ENCODE measurements around the gene TMPRSS6. TPM values are rescaled to one million over a fixed set of nuclear protein-coding genes. Genes with fewer than 3 reads are reported as not detected.
"Not testable (repeated sequence)": the region's sequence is repeated elsewhere in the genome, so short reads cannot be mapped to it uniquely, and the experiment has no call there.

The TMPRSS6 gene
- total RNA-seq, 1 donor from 2014 or later, result 7.6 TPM

GRCh38 chr22:37074537-37074936, 35.0 kb downstream of the TMPRSS6 start:
- no peaks in the 10 kb centered on the region for H3K36me3 Mint-ChIP-seq
- H3K27ac Mint-ChIP-seq, result no peak overlapping the region

GRCh38 chr22:37072673-37073072, 36.8 kb downstream of the TMPRSS6 start:
- H3K27ac Mint-ChIP-seq, result no peak overlapping the region
- no peaks in the 10 kb centered on the region for H3K36me3 Mint-ChIP-seq
- H3K4me1 Mint-ChIP-seq (ENCODE audit: unreplicated experiment), result no peaks in the 10 kb centered on the region
- H3K27me3 Mint-ChIP-seq, result peaks cover 60% of the 10 kb centered on the region
- TF ChIP-seq CTCF (conservative IDR thresholded peaks at IDR 0.05), result no peak
- H3K4me3 Mint-ChIP-seq, result no peak overlapping the region
- no peak for DNase-seq (ENCODE audit: extremely low spot score, unreplicated experiment)
- H3K9me3 Mint-ChIP-seq, result no peaks in the 10 kb centered on the region

More at GRCh38 chr22:37074537-37074936, 35.0 kb downstream of the TMPRSS6 start:
- Mint-ChIP-seq H3K4me1 (ENCODE audit: unreplicated experiment) (peaks cover 4% of the 10 kb centered on the region), H3K27me3 (peaks cover 58% of the 10 kb centered on the region), H3K9me3 (no peaks in the 10 kb centered on the region), H3K4me3 (no peak overlapping the region)
- no peak for DNase-seq (ENCODE audit: extremely low spot score, unreplicated experiment)
- no peak for TF ChIP-seq CTCF (conservative IDR thresholded peaks at IDR 0.05)

- not testable (repeated sequence) for H3K4me1 Mint-ChIP-seq (ENCODE audit: unreplicated experiment); H3K27ac Mint-ChIP-seq; H3K9me3 Mint-ChIP-seq; DNase-seq (ENCODE audit: extremely low spot score, unreplicated experiment); H3K4me3 Mint-ChIP-seq; H3K36me3 Mint-ChIP-seq
- H3K27me3 Mint-ChIP-seq, result peaks cover 59% of the 10 kb centered on the region
These were observed 37.5 kb downstream of the TMPRSS6 start for GRCh38 chr22:37071850-37072592.

DNA sequence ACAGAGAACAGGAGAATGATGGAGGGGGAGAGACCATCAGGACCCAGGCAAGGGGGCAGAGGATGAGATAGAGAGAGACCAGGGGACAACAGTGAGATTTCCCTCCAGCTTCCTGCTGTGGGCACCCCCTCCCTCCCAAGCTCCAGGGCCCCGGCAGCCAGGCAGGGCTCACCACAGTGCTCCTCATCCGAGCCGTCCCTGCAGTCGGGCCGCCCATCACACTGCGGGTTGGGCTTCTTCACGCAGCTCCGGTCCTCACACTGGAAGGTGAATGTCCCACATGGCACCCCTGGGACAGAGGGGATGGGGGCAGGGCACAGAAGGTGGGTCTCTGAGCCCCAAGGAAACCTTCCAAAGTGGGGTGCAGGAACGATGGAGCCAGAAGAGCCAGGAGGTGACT, 38.8 kb downstream of the TMPRSS6 start:
- H3K4me3 Mint-ChIP-seq, result no peak overlapping the region

GRCh38 chr22:37070334-37070733, 39.2 kb downstream of the TMPRSS6 start:
- no peaks in the 10 kb centered on the region for H3K36me3 Mint-ChIP-seq
- peaks cover 44% of the 10 kb centered on the region for H3K27me3 Mint-ChIP-seq
- H3K4me1 Mint-ChIP-seq (ENCODE audit: unreplicated experiment), result no peaks in the 10 kb centered on the region
- no peaks in the 10 kb centered on the region for H3K9me3 Mint-ChIP-seq
- no peak overlapping the region for H3K27ac Mint-ChIP-seq
- no peak overlapping the region for H3K4me3 Mint-ChIP-seq
- TF ChIP-seq CTCF (conservative IDR thresholded peaks at IDR 0.05), result no peak
- no peak for DNase-seq (ENCODE audit: extremely low spot score, unreplicated experiment)

More for the DNA sequence above, 38.8 kb downstream of the TMPRSS6 start:
- H3K27ac Mint-ChIP-seq, result no peak overlapping the region
- no peak for TF ChIP-seq CTCF (conservative IDR thresholded peaks at IDR 0.05)
- no peaks in the 10 kb centered on the region for H3K36me3 Mint-ChIP-seq
- no peaks in the 10 kb centered on the region for H3K9me3 Mint-ChIP-seq
- peaks cover 48% of the 10 kb centered on the region for H3K27me3 Mint-ChIP-seq
- no peaks in the 10 kb centered on the region for H3K4me1 Mint-ChIP-seq (ENCODE audit: unreplicated experiment)
- DNase-seq (ENCODE audit: extremely low spot score, unreplicated experiment), result no peak

- no peaks in the 10 kb centered on the region for H3K36me3 Mint-ChIP-seq
- H3K27me3 Mint-ChIP-seq, result peaks cover 39% of the 10 kb centered on the region
- no peaks in the 10 kb centered on the region for H3K9me3 Mint-ChIP-seq
- no peak overlapping the region for H3K27ac Mint-ChIP-seq
- no peaks in the 10 kb centered on the region for H3K4me1 Mint-ChIP-seq (ENCODE audit: unreplicated experiment)
- H3K4me3 Mint-ChIP-seq, result no peak overlapping the region
- no peak for DNase-seq (ENCODE audit: extremely low spot score, unreplicated experiment)
- TF ChIP-seq CTCF (conservative IDR thresholded peaks at IDR 0.05), result no peak
These were observed 39.8 kb downstream of the TMPRSS6 start for GRCh38 chr22:37069719-37070118.
